ENCODE results near the gene TEC.
"Not testable (repeated sequence)": the region's sequence is repeated elsewhere in the genome, so short reads cannot be mapped to it uniquely, and the experiment has no call there.

The TEC gene

GRCh38 chr4:48196758-48197504 lies 72.7 kb downstream of the TEC start:
- DNase-seq (ENCODE audit: low read depth, low spot score) = no peak

- no peak for DNase-seq (ENCODE audit: low read depth, low spot score)
These were observed 73.8 kb downstream of the TEC start for GRCh38 chr4:48195853-48196252.

GRCh38 chr4:48195374-48195773 lies 74.3 kb downstream of the TEC start:
- no peak for DNase-seq (ENCODE audit: low read depth, low spot score)

GRCh38 chr4:48194971-48195370 lies 74.7 kb downstream of the TEC start:
- no peak for DNase-seq (ENCODE audit: low read depth, low spot score)

GRCh38 chr4:48193921-48194468 lies 75.6 kb downstream of the TEC start:
- DNase-seq (ENCODE audit: low read depth, low spot score) = no peak

- DNase-seq (ENCODE audit: low read depth, low spot score) = no peak
These were observed 76.4 kb downstream of the TEC start for GRCh38 chr4:48193096-48193836.

- DNase-seq (ENCODE audit: low read depth, low spot score) = no peak
These were observed 77.9 kb downstream of the TEC start for GRCh38 chr4:48191758-48192157.

- no peak for DNase-seq (ENCODE audit: low read depth, low spot score)
These were observed 78.8 kb downstream of the TEC start for GRCh38 chr4:48190839-48191238.

- DNase-seq (ENCODE audit: low read depth, low spot score) = no peak
These were observed 79.9 kb downstream of the TEC start for GRCh38 chr4:48189731-48190130.

GRCh38 chr4:48188390-48188789 lies 81.2 kb downstream of the TEC start:
- DNase-seq (ENCODE audit: low read depth, low spot score) = no peak

GRCh38 chr4:48187813-48188212 lies 81.8 kb downstream of the TEC start:
- no peak for DNase-seq (ENCODE audit: low read depth, low spot score)

- DNase-seq (ENCODE audit: low read depth, low spot score) = not testable (repeated sequence)
These were observed 82.6 kb downstream of the TEC start for GRCh38 chr4:48187066-48187465.

- not testable (repeated sequence) for DNase-seq (ENCODE audit: low read depth, low spot score)
These were observed 83.2 kb downstream of the TEC start for GRCh38 chr4:48186394-48186793.

GRCh38 chr4:48184882-48185281 lies 84.8 kb downstream of the TEC start:
- DNase-seq (ENCODE audit: low read depth, low spot score) = no peak

GRCh38 chr4:48180234-48180633 lies 89.4 kb downstream of the TEC start:
- no peak for DNase-seq (ENCODE audit: low read depth, low spot score)

GRCh38 chr4:48178931-48179330 lies 90.7 kb downstream of the TEC start:
- DNase-seq (ENCODE audit: low read depth, low spot score) = no peak

GRCh38 chr4:48175806-48176205 lies 93.8 kb downstream of the TEC start:
- DNase-seq (ENCODE audit: low read depth, low spot score) = no peak

- DNase-seq (ENCODE audit: low read depth, low spot score) = no peak
These were observed 94.3 kb downstream of the TEC start for GRCh38 chr4:48175328-48175727.

- no peak for DNase-seq (ENCODE audit: low read depth, low spot score)
These were observed 96.3 kb downstream of the TEC start for GRCh38 chr4:48173056-48173991.

- no peak for DNase-seq (ENCODE audit: low read depth, low spot score)
These were observed 97.0 kb downstream of the TEC start for GRCh38 chr4:48172651-48173050.

- no peak for DNase-seq (ENCODE audit: low read depth, low spot score)
These were observed 100.0 kb downstream of the TEC start for GRCh38 chr4:48169636-48170035.
